Suprapubic skin (tissue), 4 donors: ENCODE results near the gene SEMA3A. TPM values are rescaled to one million over a fixed set of nuclear protein-coding genes. Genes with fewer than 3 reads are reported as not detected.

ENCODE experiments used
- DNase-seq, 2 donors: peaks; one replicate each; pipeline ENCODE4 v3.0.0-alpha.2; 2019; ENCODE audit warnings: low spot score in 2 of 2
- H3K27ac ChIP-seq: fragments of 200-600 bp; sonication (generic); one replicate; pipeline ENCODE4 v1.5.1; 2019
- H3K27me3 ChIP-seq: fragments of 200-600 bp; sonication (generic); one replicate; pipeline ENCODE4 v1.5.1; 2019
- H3K36me3 ChIP-seq: fragments of 200-600 bp; sonication (generic); one replicate; pipeline ENCODE4 v1.5.1; 2019
- H3K4me1 ChIP-seq: fragments of 200-600 bp; sonication (generic); one replicate; pipeline ENCODE4 v1.5.1; 2019
- H3K4me3 ChIP-seq: fragments of 200-600 bp; sonication (generic); one replicate; pipeline ENCODE4 v1.5.1; 2019; ENCODE audit warnings: mild to moderate bottlenecking
- H3K9me3 ChIP-seq: fragments of 200-600 bp; sonication (generic); one replicate; pipeline ENCODE4 v1.5.1; 2019
- CTCF ChIP-seq, 2 donors: fragments of 200-600 bp in 1 of 2; fragments of 450-650 bp in 1 of 2; sonication (generic) in 1 of 2; IDR thresholded peaks; one replicate each; pipeline ENCODE4 v1.5.1; 2016 to 2019; ENCODE audit warnings: antibody characterized with exemption in 2 of 2, mild to moderate bottlenecking in 1 of 2, moderate library complexity in 1 of 2
- EP300 ChIP-seq: sonication (generic); formaldehyde crosslinking; IDR thresholded peaks from one replicate; pipeline ENCODE4 v1.6.1; 2017; ENCODE audit warnings: antibody characterized with exemption
- POLR2A ChIP-seq, 2 donors: fragments of 450-650 bp; IDR thresholded peaks; one replicate each; pipeline ENCODE4 v1.6.1; 2017; ENCODE audit warnings: antibody characterized with exemption in 2 of 2, mild to moderate bottlenecking in 2 of 2, moderate library complexity in 2 of 2
- POLR2AphosphoS5 ChIP-seq, 3 donors: sonication (generic); formaldehyde crosslinking; IDR thresholded peaks; one replicate each; pipeline ENCODE4 v1.6.1; 2017; ENCODE audit warnings: antibody characterized with exemption in 3 of 3
- WGBS: methylation state at CpG from one replicate; pipeline ENCODE4 v1.1.5; 2018; 5-methylcytosine and 5-hydroxymethylcytosine counted together
- total RNA-seq, 4 donors: library from RNA; depleted of rRNA; stranded (reverse); fragments of >200 nt; gene quantifications; one replicate each; pipeline ENCODE4 v1.1.0, GENCODE V29; 2016

SEMA3A gene
- total RNA-seq, 4 donors from 2014 or later, result 1.1 to 7.3 (median 3.2) TPM

- TF ChIP-seq CTCF (IDR thresholded peaks at IDR 0.05), result no peak
- TF ChIP-seq EP300, result no peak
- no peak for TF ChIP-seq POLR2AphosphoS5 (IDR thresholded peaks at IDR 0.05)
- TF ChIP-seq POLR2A (IDR thresholded peaks at IDR 0.05), result no peak
Observed at GRCh38 chr7:84191842-84192241, 2.7 kb downstream of the SEMA3A start.

GRCh38 chr7:84191261-84191660 is 3.3 kb downstream of the SEMA3A start:
- no peaks in the 10 kb centered on the region for H3K36me3 ChIP-seq
- H3K4me1 ChIP-seq, result peaks cover 5% of the 10 kb centered on the region
- no peak for TF ChIP-seq POLR2A (IDR thresholded peaks at IDR 0.05)
- TF ChIP-seq POLR2AphosphoS5 (IDR thresholded peaks at IDR 0.05), result no peak
- no peak for TF ChIP-seq EP300
- TF ChIP-seq CTCF (IDR thresholded peaks at IDR 0.05), result no peak
- no peaks in the 10 kb centered on the region for H3K27me3 ChIP-seq
- H3K27ac ChIP-seq, result no peak overlapping the region
- H3K9me3 ChIP-seq, result no peaks in the 10 kb centered on the region
- H3K4me3 ChIP-seq, result no peak overlapping the region
- DNase-seq, result no peak

More at GRCh38 chr7:84191842-84192241, 2.7 kb downstream of the SEMA3A start:
- H3K36me3 ChIP-seq, result no peaks in the 10 kb centered on the region
- H3K27me3 ChIP-seq, result no peaks in the 10 kb centered on the region
- H3K27ac ChIP-seq, result no peak overlapping the region
- no peaks in the 10 kb centered on the region for H3K9me3 ChIP-seq
- no peak for DNase-seq
- WGBS, result 81% methylated on average over 1 of the region's 1 CpG
- no peak overlapping the region for H3K4me3 ChIP-seq
- H3K4me1 ChIP-seq, result peaks cover 5% of the 10 kb centered on the region

GRCh38 chr7:84190016-84190705 is 4.4 kb downstream of the SEMA3A start:
- DNase-seq, result no peak
- 95% methylated on average over 1 of the region's 1 CpG for WGBS
- no peak for TF ChIP-seq CTCF (IDR thresholded peaks at IDR 0.05)
- no peak for TF ChIP-seq POLR2A (IDR thresholded peaks at IDR 0.05)
- no peak for TF ChIP-seq EP300
- no peak for TF ChIP-seq POLR2AphosphoS5 (IDR thresholded peaks at IDR 0.05)
- Histone ChIP-seq H3K4me3 (no peak overlapping the region), H3K36me3 (no peaks in the 10 kb centered on the region), H3K4me1 (peaks cover 5% of the 10 kb centered on the region), H3K27ac (no peak overlapping the region), H3K9me3 (no peaks in the 10 kb centered on the region), H3K27me3 (no peaks in the 10 kb centered on the region)

- no peak for DNase-seq
- no peaks in the 10 kb centered on the region for H3K9me3 ChIP-seq
- no peaks in the 10 kb centered on the region for H3K36me3 ChIP-seq
- no peaks in the 10 kb centered on the region for H3K27me3 ChIP-seq
- no peak overlapping the region for H3K27ac ChIP-seq
- H3K4me1 ChIP-seq, result no peaks in the 10 kb centered on the region
- H3K4me3 ChIP-seq, result no peak overlapping the region
- TF ChIP-seq POLR2AphosphoS5 (IDR thresholded peaks at IDR 0.05), result no peak
Observed at GRCh38 chr7:84188786-84189405, 5.7 kb downstream of the SEMA3A start.

- Histone ChIP-seq H3K27ac (no peak overlapping the region), H3K36me3 (no peaks in the 10 kb centered on the region), H3K4me1 (no peaks in the 10 kb centered on the region), H3K9me3 (no peaks in the 10 kb centered on the region), H3K4me3 (no peak overlapping the region), H3K27me3 (no peaks in the 10 kb centered on the region)
- 58% methylated on average over 2 of the region's 2 CpGs for WGBS
- DNase-seq, result no peak
- TF ChIP-seq CTCF (IDR thresholded peaks at IDR 0.05) (no peak), POLR2AphosphoS5 (IDR thresholded peaks at IDR 0.05) (no peak), EP300 (no peak), POLR2A (IDR thresholded peaks at IDR 0.05) (no peak)
Observed at GRCh38 chr7:84187813-84188510, 6.6 kb downstream of the SEMA3A start.
